GM19468 (cell line): Measurements from ENCODE around the gene GDF10.

Experiments
- ATAC-seq: cut with Tn5 transposase; IDR thresholded peaks from one replicate; pipeline ENCODE4 v1.9.1; 2021; ENCODE audit warnings: mild to moderate bottlenecking, moderate library complexity, moderate number of reproducible peaks; ENCODE audit not compliant: unreplicated experiment; ENCODE audit errors: extremely low read depth

Gene GDF10

GRCh38 chr10:47349516-47349915 lies 49.5 kb downstream of the GDF10 start:
- ATAC-seq = no peak

- ATAC-seq = no peak
These were observed 50.0 kb downstream of the GDF10 start for GRCh38 chr10:47349941-47350371.

GRCh38 chr10:47350671-47351640 lies 51.0 kb downstream of the GDF10 start:
- no peak for ATAC-seq

GRCh38 chr10:47351899-47352815 lies 52.2 kb downstream of the GDF10 start:
- ATAC-seq = no peak

GRCh38 chr10:47353351-47353750 lies 53.4 kb downstream of the GDF10 start:
- no peak for ATAC-seq

- ATAC-seq = no peak
These were observed 54.2 kb downstream of the GDF10 start for GRCh38 chr10:47354165-47354564.

GRCh38 chr10:47354900-47355299 lies 54.9 kb downstream of the GDF10 start:
- no peak for ATAC-seq

- no peak for ATAC-seq
These were observed 56.7 kb downstream of the GDF10 start for GRCh38 chr10:47356708-47357107.

- no peak for ATAC-seq
These were observed 57.2 kb downstream of the GDF10 start for GRCh38 chr10:47357131-47357582.

GRCh38 chr10:47357911-47358310 lies 57.9 kb downstream of the GDF10 start:
- no peak for ATAC-seq

GRCh38 chr10:47358457-47358856 lies 58.5 kb downstream of the GDF10 start:
- ATAC-seq = no peak

- no peak for ATAC-seq
These were observed 59.1 kb downstream of the GDF10 start for GRCh38 chr10:47359101-47359500.

- no peak for ATAC-seq
These were observed 59.8 kb downstream of the GDF10 start for GRCh38 chr10:47359626-47360418.

- ATAC-seq = no peak
These were observed 60.5 kb downstream of the GDF10 start for GRCh38 chr10:47360419-47361040.

GRCh38 chr10:47361293-47361692 lies 61.3 kb downstream of the GDF10 start:
- ATAC-seq = no peak

- no peak for ATAC-seq
These were observed 62.2 kb downstream of the GDF10 start for GRCh38 chr10:47362199-47362598.
